Cardiac septum (tissue), 1 donor: Measurements from ENCODE around the gene ZNF664. TPM values are rescaled to one million over a fixed set of nuclear protein-coding genes. Genes with fewer than 3 reads are reported as not detected.

Experiments used
- DNase-seq: peaks from one replicate; pipeline ENCODE4 v3.0.0-alpha.2; 2020; ENCODE audit warnings: low spot score
- intact Hi-C: fragments of 100-400 bp; cut with DNase I; formaldehyde crosslinking; loops from one replicate; pipeline ENCODE4 v1.14.0; 2022
- total RNA-seq: library from RNA; stranded (reverse); fragmentation: NEBNext Ultra II Directional; extraction: Animal tissue kit (Norgen Biotek cat#: 25700); gene quantifications from one replicate; pipeline ENCODE4 v1.2.1, GENCODE V29; 2021
- donor health status: DM: no; HTN: no; CAD: no.

Gene ZNF664
- total RNA-seq, 1 donor from 2014 or later, result 94.0 TPM

- intact Hi-C loops, result no loop called here
- no peak for DNase-seq
These were observed 18.2 kb upstream of the ZNF664 start for GRCh38 chr12:123954647-123955350.

GRCh38 chr12:123956249-123956648, 16.8 kb upstream of the ZNF664 start:
- intact Hi-C loops, result no loop called here
- DNase-seq, result no peak

GRCh38 chr12:123957196-123957595, 15.8 kb upstream of the ZNF664 start:
- no peak for DNase-seq
- intact Hi-C loops, result no loop called here

GRCh38 chr12:123958462-123958861, 14.6 kb upstream of the ZNF664 start:
- DNase-seq, result no peak

GRCh38 chr12:123958876-123959275, 14.1 kb upstream of the ZNF664 start:
- intact Hi-C loops, result no loop called here
- DNase-seq, result no peak

More at GRCh38 chr12:123958462-123958861, 14.6 kb upstream of the ZNF664 start:
- intact Hi-C loops, result no loop called here

- intact Hi-C loops, result no loop called here
- no peak for DNase-seq
These were observed 12.8 kb upstream of the ZNF664 start for GRCh38 chr12:123960029-123960735.

GRCh38 chr12:123960856-123961255, 12.2 kb upstream of the ZNF664 start:
- intact Hi-C loops, result no loop called here
- DNase-seq, result no peak

GRCh38 chr12:123961585-123962345, 11.2 kb upstream of the ZNF664 start:
- DNase-seq, result no peak
- intact Hi-C loops, result no loop called here

GRCh38 chr12:123962513-123962912, 10.5 kb upstream of the ZNF664 start:
- DNase-seq, result no peak
- intact Hi-C loops, result no loop called here

- DNase-seq, result no peak
- intact Hi-C loops, result no loop called here
These were observed 9.2 kb upstream of the ZNF664 start for GRCh38 chr12:123963821-123964220.

- intact Hi-C loops, result no loop called here
- no peak for DNase-seq
These were observed 7.6 kb upstream of the ZNF664 start for GRCh38 chr12:123965382-123965781.

GRCh38 chr12:123966596-123966995, 6.4 kb upstream of the ZNF664 start:
- intact Hi-C loops, result no loop called here
- no peak for DNase-seq

- intact Hi-C loops, result no loop called here
- no peak for DNase-seq
These were observed 5.9 kb upstream of the ZNF664 start for GRCh38 chr12:123967121-123967586.

GRCh38 chr12:123971449-123971769, 1.6 kb upstream of the ZNF664 start:
- no peak for DNase-seq
- intact Hi-C loops, result loop anchor here (5.0 kb wide), 1 partner anchor 259 kb away; the partner anchor contains the start of gene ATP6V0A2

- intact Hi-C loops, result loop anchor here (2.0 to 5.0 kb wide), 2 partner anchors 17 to 260 kb away; partner anchors contain the start of gene ATP6V0A2
- DNase-seq, result no peak
These were observed 1.1 kb upstream of the ZNF664 start for GRCh38 chr12:123971770-123972456.

- no peak for DNase-seq
- intact Hi-C loops, result loop anchor here (2.0 to 5.0 kb wide), 2 partner anchors 15 to 261 kb away; partner anchors contain the start of gene ATP6V0A2
These were observed 732 bp downstream of the ZNF664 start for GRCh38 chr12:123973552-123974341.

- intact Hi-C loops, result no loop called here
- no peak for DNase-seq
These were observed 3.3 kb downstream of the ZNF664 start for GRCh38 chr12:123976227-123976826.

GRCh38 chr12:123979566-123979965, 6.6 kb downstream of the ZNF664 start:
- no peak for DNase-seq
- intact Hi-C loops, result no loop called here
